Neural cell (in vitro differentiated cells): ENCODE results near the gene PRKCQ. TPM values are rescaled to one million over a fixed set of nuclear protein-coding genes. Genes with fewer than 3 reads are reported as not detected.

ENCODE experiments used
- H2AFZ ChIP-seq: fragments of 200-600, 300-800 bp; sonication (generic), shearing (Covaris generic); 2 replicates; pipeline ENCODE4 v1.6.0; 2014; ENCODE audit warnings: low read depth, mild to moderate bottlenecking, antibody characterized with exemption, low read length, moderate library complexity
- H3F3A ChIP-seq: fragments of 200-600 bp; shearing (Covaris generic); 2 replicates; pipeline ENCODE4 v1.6.1; 2016; ENCODE audit warnings: mild to moderate bottlenecking, moderate library complexity, mixed read lengths, antibody characterized with exemption, low read length; ENCODE audit not compliant: insufficient read depth, poor library complexity, severe bottlenecking
- H3K27ac ChIP-seq: fragments of 200-600, 300-800 bp; sonication (generic), shearing (Covaris generic); 2 replicates; pipeline ENCODE4 v1.5.1; 2014; ENCODE audit warnings: mild to moderate bottlenecking, low read length, moderate library complexity
- H3K27me3 ChIP-seq: fragments of 300-800, 200-600 bp; sonication (generic), shearing (Covaris generic); 2 replicates; pipeline ENCODE4 v1.6.0; 2014; ENCODE audit warnings: mild to moderate bottlenecking, low read depth, low read length, moderate library complexity; ENCODE audit not compliant: insufficient read depth
- H3K36me3 ChIP-seq: fragments of 300-800, 200-600 bp; sonication (generic), shearing (Covaris generic); 2 replicates; pipeline ENCODE4 v1.5.1; 2014; ENCODE audit warnings: mild to moderate bottlenecking, antibody characterized with exemption, low read length, moderate library complexity; ENCODE audit not compliant: insufficient read depth
- H3K4me2 ChIP-seq: fragments of 300-800, 200-600 bp; sonication (generic), shearing (Covaris generic); 2 replicates; pipeline ENCODE4 v1.6.0; 2014; ENCODE audit warnings: mild to moderate bottlenecking, low read length
- H3K4me3 ChIP-seq: fragments of 300-800, 200-600 bp; sonication (generic), shearing (Covaris generic); 2 replicates; pipeline ENCODE4 v1.5.1; 2014; ENCODE audit warnings: mild to moderate bottlenecking, low read length, moderate library complexity
- H3K79me2 ChIP-seq: fragments of 200-600 bp; shearing (Covaris generic); replicated peaks from 2 replicates; pipeline ENCODE4 v1.6.0; 2014; ENCODE audit warnings: mild to moderate bottlenecking, low read length, moderate library complexity; ENCODE audit not compliant: insufficient read depth
- H3K9ac ChIP-seq: fragments of 300-800, 200-600 bp; sonication (generic), shearing (Covaris generic); 2 replicates; pipeline ENCODE4 v1.6.1; 2016; ENCODE audit warnings: mild to moderate bottlenecking, low read length, mixed read lengths
- H3K9me2 ChIP-seq: fragments of 200-600 bp; shearing (Covaris generic); 2 replicates; pipeline ENCODE4 v1.6.1; 2016; ENCODE audit warnings: mild to moderate bottlenecking, low read length, mixed read lengths; ENCODE audit not compliant: insufficient read depth
- H3K9me3 ChIP-seq: fragments of 200-600, 300-800 bp; sonication (generic), shearing (Covaris generic); 2 replicates; pipeline ENCODE4 v1.6.1; 2016; ENCODE audit warnings: mild to moderate bottlenecking, mixed run types, low read length, moderate library complexity, mixed read lengths
- H4K20me1 ChIP-seq: fragments of 200-600 bp; shearing (Covaris generic); 2 replicates; pipeline ENCODE4 v1.6.1; 2016; ENCODE audit warnings: mild to moderate bottlenecking, mixed run types; ENCODE audit not compliant: insufficient read depth
- CTCF ChIP-seq: fragments of 450-650 bp; IDR thresholded peaks from 2 replicates; pipeline ENCODE4 v1.5.1; 2014; ENCODE audit warnings: antibody characterized with exemption, mild to moderate bottlenecking, moderate library complexity; ENCODE audit not compliant: poor library complexity, severe bottlenecking
- EP300 ChIP-seq: fragments of 450-650 bp; conservative IDR thresholded peaks from 2 replicates; pipeline ENCODE4 v1.6.1; 2014; ENCODE audit warnings: antibody characterized with exemption, mild to moderate bottlenecking, moderate library complexity; ENCODE audit not compliant: poor library complexity, severe bottlenecking
- EZH2 ChIP-seq: fragments of 200-600, 300-800 bp; shearing (Covaris generic), sonication (generic); IDR thresholded peaks from 2 replicates; pipeline ENCODE4 v1.6.1; 2014; ENCODE audit warnings: antibody characterized with exemption, low read length, borderline replicate concordance, mild to moderate bottlenecking; ENCODE audit not compliant: insufficient read depth, poor library complexity, severe bottlenecking
- MXI1 ChIP-seq: fragments of 450-650 bp; conservative IDR thresholded peaks from 2 replicates; pipeline ENCODE4 v1.6.1; 2014; ENCODE audit warnings: antibody characterized with exemption, mild to moderate bottlenecking; ENCODE audit not compliant: poor library complexity, severe bottlenecking
- POLR2AphosphoS5 ChIP-seq: IDR thresholded peaks from 2 replicates; pipeline ENCODE4 v1.6.1; 2012
- RAD21 ChIP-seq: fragments of 450-650 bp; conservative IDR thresholded peaks from 2 replicates; pipeline ENCODE4 v1.6.1; 2014; ENCODE audit warnings: antibody characterized with exemption, mild to moderate bottlenecking, moderate library complexity
- REST ChIP-seq: IDR thresholded peaks from 2 replicates; pipeline ENCODE4 v1.6.1; 2012; ENCODE audit warnings: borderline replicate concordance
- SMC3 ChIP-seq: fragments of 450-650 bp; conservative IDR thresholded peaks from 2 replicates; pipeline ENCODE4 v1.6.1; 2014; ENCODE audit warnings: antibody characterized with exemption, mild to moderate bottlenecking, moderate library complexity; ENCODE audit not compliant: poor library complexity
- TAF1 ChIP-seq: IDR thresholded peaks from 2 replicates; pipeline ENCODE4 v1.6.1; 2012; ENCODE audit warnings: low read depth
- polyA plus RNA-seq: library from polyadenylated mRNA; depleted of rRNA; stranded (reverse); fragments of >200 nt; gene quantifications from 2 replicates; pipeline ENCODE4 v1.2.3, GENCODE V29; 2014

Gene PRKCQ
- polyA plus RNA-seq, 1 donor from 2014 or later, result 0.61 TPM

- TF ChIP-seq EP300, result no peak
- TF ChIP-seq MXI1, result no peak
- no peak for TF ChIP-seq CTCF
- TF ChIP-seq POLR2AphosphoS5, result no peak
- no peak for TF ChIP-seq SMC3
- TF ChIP-seq EZH2, result no peak
- TF ChIP-seq TAF1, result no peak
- Histone ChIP-seq H3K9me2 (no peaks in the 10 kb centered on the region), H3K36me3 (no peaks in the 10 kb centered on the region), H4K20me1 (no peaks in the 10 kb centered on the region), H3K27ac (no peak overlapping the region), H3F3A (no peaks in the 10 kb centered on the region), H3K27me3 (no peaks in the 10 kb centered on the region), H3K4me2 (no peak overlapping the region), H3K79me2 (no peaks in the 10 kb centered on the region), H3K9me3 (no peaks in the 10 kb centered on the region), H2AFZ (no peak overlapping the region), H3K9ac (no peak overlapping the region), H3K4me3 (no peak overlapping the region)
Measured at GRCh38 chr10:6494442-6494819, 85.6 kb downstream of the PRKCQ start.

- no peak for TF ChIP-seq CTCF
- no peak for TF ChIP-seq SMC3
- no peak for TF ChIP-seq EP300
- TF ChIP-seq EZH2, result no peak
- no peak for TF ChIP-seq MXI1
- TF ChIP-seq POLR2AphosphoS5, result no peak
- TF ChIP-seq TAF1, result no peak
- no peak for TF ChIP-seq REST
- TF ChIP-seq RAD21, result no peak
- Histone ChIP-seq H3K9me3 (no peaks in the 10 kb centered on the region), H3K27ac (no peak overlapping the region), H3F3A (no peaks in the 10 kb centered on the region), H4K20me1 (no peaks in the 10 kb centered on the region), H3K9ac (no peak overlapping the region), H3K4me3 (no peak overlapping the region), H3K9me2 (no peaks in the 10 kb centered on the region), H3K79me2 (no peaks in the 10 kb centered on the region), H3K27me3 (no peaks in the 10 kb centered on the region), H2AFZ (no peak overlapping the region), H3K4me2 (no peak overlapping the region), H3K36me3 (no peaks in the 10 kb centered on the region)
Measured at GRCh38 chr10:6493521-6494441, 86.3 kb downstream of the PRKCQ start.
